Measurements from ENCODE around the gene HS3ST2.

The HS3ST2 gene

GRCh38 chr16:22878955-22879354, 65.0 kb downstream of the HS3ST2 start:
- no peak for TF ChIP-seq CTCF (conservative IDR thresholded peaks at IDR 0.05)
- no peak overlapping the region for H3K27ac ChIP-seq

- no peak overlapping the region for H3K27ac ChIP-seq
- no peak for TF ChIP-seq CTCF (conservative IDR thresholded peaks at IDR 0.05)
Measured at GRCh38 chr16:22879466-22879865, 65.5 kb downstream of the HS3ST2 start.

GRCh38 chr16:22882981-22883380, 69.0 kb downstream of the HS3ST2 start:
- TF ChIP-seq CTCF (conservative IDR thresholded peaks at IDR 0.05): no peak

GRCh38 chr16:22885951-22886350, 72.0 kb downstream of the HS3ST2 start:
- H3K27ac ChIP-seq: no peak overlapping the region
- no peak for TF ChIP-seq CTCF (conservative IDR thresholded peaks at IDR 0.05)

More at GRCh38 chr16:22882981-22883380, 69.0 kb downstream of the HS3ST2 start:
- no peak overlapping the region for H3K27ac ChIP-seq

- TF ChIP-seq CTCF (conservative IDR thresholded peaks at IDR 0.05): no peak
- no peak overlapping the region for H3K27ac ChIP-seq
Measured at GRCh38 chr16:22886927-22887326, 73.0 kb downstream of the HS3ST2 start.

GRCh38 chr16:22887445-22887844, 73.5 kb downstream of the HS3ST2 start:
- no peak overlapping the region for H3K27ac ChIP-seq
- no peak for TF ChIP-seq CTCF (conservative IDR thresholded peaks at IDR 0.05)

GRCh38 chr16:22888791-22889190, 74.8 kb downstream of the HS3ST2 start:
- no peak overlapping the region for H3K27ac ChIP-seq
- TF ChIP-seq CTCF (conservative IDR thresholded peaks at IDR 0.05): no peak

GRCh38 chr16:22890976-22891375, 77.0 kb downstream of the HS3ST2 start:
- no peak overlapping the region for H3K27ac ChIP-seq
- no peak for TF ChIP-seq CTCF (conservative IDR thresholded peaks at IDR 0.05)

Data from VCaP (cell line).